Stomach (tissue), 9 donors: ENCODE measurements around the gene ITCH. TPM values are rescaled to one million over a fixed set of nuclear protein-coding genes. Genes with fewer than 3 reads are reported as not detected.
A peak's percentile ranks its signal among the peaks of the same experiment; 100 is the strongest.
"Not testable (repeated sequence)": the region's sequence is repeated elsewhere in the genome, so short reads cannot be mapped to it uniquely, and the experiment has no call there.

Source experiments
- DNase-seq, 2 donors: peaks; one replicate each; pipeline versions ENCODE4 v3.0.0 to v3.0.0-alpha.2; 2013 to 2019
- H3K27ac ChIP-seq, 5 donors: fragments of 200-600 bp in 4 of 5; sonication (generic) in 4 of 5; one replicate each; pipeline ENCODE4 v1.5.1; 2013 to 2019; ENCODE audit warnings: mild to moderate bottlenecking in 1 of 5, moderate library complexity in 1 of 5
- H3K27me3 ChIP-seq, 3 donors: fragments of 200-600 bp; sonication (generic); one replicate each; pipeline ENCODE4 v1.5.1; 2017 to 2019; ENCODE audit warnings: mixed run types in 1 of 3
- H3K36me3 ChIP-seq, 4 donors: fragments of 200-600 bp; sonication (generic); 1 replicate in 3 of 4; 2 replicates in 1 of 4; pipeline ENCODE4 v1.5.1; 2016 to 2019
- H3K4me1 ChIP-seq, 4 donors: fragments of 200-600 bp; sonication (generic); one replicate each; pipeline ENCODE4 v1.5.1; 2016 to 2019
- H3K4me3 ChIP-seq, 4 donors: fragments of 200-600 bp; sonication (generic) in 3 of 4; one replicate each; pipeline ENCODE4 v1.5.1; 2016 to 2019; ENCODE audit warnings: mild to moderate bottlenecking in 1 of 4
- H3K9me3 ChIP-seq, 4 donors: fragments of 200-600 bp; sonication (generic); one replicate each; pipeline ENCODE4 v1.5.1; 2016 to 2019
- CTCF ChIP-seq, 7 experiments: fragments of 450-650 bp in 4 of 7; fragments of 200-600 bp in 3 of 7; sonication (generic) in 3 of 7; IDR thresholded peaks; one replicate each; pipeline ENCODE4 v1.5.1; 2016 to 2019; ENCODE audit warnings: antibody characterized with exemption in 7 of 7, control low read depth in 2 of 7, mild to moderate bottlenecking in 1 of 7
- EP300 ChIP-seq: sonication (generic); formaldehyde crosslinking; IDR thresholded peaks from one replicate; pipeline ENCODE4 v1.6.1; 2017; ENCODE audit warnings: antibody characterized with exemption
- POLR2A ChIP-seq, 4 donors: fragments of 450-650 bp; IDR thresholded peaks; one replicate each; pipeline ENCODE4 v1.6.1; 2016; ENCODE audit warnings: antibody characterized with exemption in 4 of 4, control low read depth in 2 of 4, mild to moderate bottlenecking in 1 of 4, moderate library complexity in 1 of 4
- POLR2AphosphoS5 ChIP-seq, 3 donors: sonication (generic); formaldehyde crosslinking; IDR thresholded peaks; one replicate each; pipeline ENCODE4 v1.6.1; 2016; ENCODE audit warnings: antibody characterized with exemption in 3 of 3
- WGBS, 5 donors: extraction: QIAGEN DNeasy Blood & Tissue Kit in 3 of 5; methylation state at CpG; one replicate each; pipeline versions ENCODE4 v1.1.5 to v1.1.7; 2013 to 2018; 5-methylcytosine and 5-hydroxymethylcytosine counted together
- intact Hi-C: fragments of 100-400 bp; cut with DNase I; formaldehyde crosslinking; loops from one replicate; pipeline ENCODE4 v1.15.1; 2023; ENCODE audit warnings: low total_unique reads
- polyA plus RNA-seq, 3 donors: library from polyadenylated mRNA; stranded (reverse); fragments of 200-250 nt; gene quantifications; one replicate each; pipeline ENCODE4 v1.2.3, GENCODE V29; 2013
- total RNA-seq, 5 donors: library from RNA; depleted of rRNA; stranded (reverse); fragments of >200 nt; gene quantifications; one replicate each; pipeline versions ENCODE4 v1.1.0 to v1.2.3, GENCODE V29; 2014 to 2016
- donor health status: healthy with polysubstance abuse.
- donor health status: Bipolar disorder and iron deficiency.
- donor health status: healthy.

ITCH gene
- total and polyA plus RNA-seq, 8 donors, result 7.2 to 138 (median 35.6) TPM

GRCh38 chr20:34318609-34319443 lies 44.2 kb upstream of the ITCH start:
- H3K4me1 ChIP-seq, result peaks cover 9 to 25% (median 16%) of the 10 kb centered on the region in 4 donors
- H3K36me3 ChIP-seq, result no peaks in the 10 kb centered on the region
- H3K27ac ChIP-seq, result peak overlapping the region in 1 of 5 donors; percentile 9
- H3K27me3 ChIP-seq, result no peaks in the 10 kb centered on the region
- DNase-seq, result no peak
- no peak overlapping the region for H3K4me3 ChIP-seq
- TF ChIP-seq POLR2A (IDR thresholded peaks at IDR 0.05) (no peak), EP300 (no peak), POLR2AphosphoS5 (IDR thresholded peaks at IDR 0.05) (no peak), CTCF (IDR thresholded peaks at IDR 0.05) (no peak)
- H3K9me3 ChIP-seq, result no peaks in the 10 kb centered on the region
- intact Hi-C loops, result no loop called here
- WGBS, 5 donors, result 43 to 69% (median 49%) methylated on average over 4 of the region's 4 CpGs

DNA sequence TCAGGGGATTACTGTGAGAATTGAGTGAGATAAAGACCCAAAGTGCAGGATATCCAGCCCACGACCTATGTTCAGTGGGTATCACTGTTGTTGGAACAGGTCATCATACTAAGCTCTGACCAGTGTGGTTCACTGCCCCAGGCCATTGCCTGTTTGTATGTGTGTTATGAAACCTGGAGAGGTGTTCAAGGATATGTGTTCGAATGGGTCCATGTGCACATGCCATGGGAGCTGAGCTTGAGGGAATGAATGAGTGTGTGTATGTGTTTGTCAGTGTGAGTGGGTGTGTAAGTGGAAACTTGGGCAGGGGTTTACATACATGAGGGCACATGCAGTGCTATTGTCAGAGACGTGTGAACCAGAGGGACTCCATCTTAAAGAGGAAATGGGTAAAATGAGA lies 42.2 kb upstream of the ITCH start:
- TF ChIP-seq POLR2A (IDR thresholded peaks at IDR 0.05), result no peak
- TF ChIP-seq EP300, result no peak
- no peak for TF ChIP-seq POLR2AphosphoS5 (IDR thresholded peaks at IDR 0.05)
- TF ChIP-seq CTCF (IDR thresholded peaks at IDR 0.05), result no peak
- 62 to 83% (median 76%) methylated on average over 3 of the region's 3 CpGs for WGBS, 5 donors
- no peak for DNase-seq
- no peaks in the 10 kb centered on the region for H3K27me3 ChIP-seq
- H3K9me3 ChIP-seq, result no peaks in the 10 kb centered on the region
- no peak overlapping the region for H3K4me3 ChIP-seq
- H3K4me1 ChIP-seq, result peaks cover 9 to 25% (median 16%) of the 10 kb centered on the region in 4 donors
- no peak overlapping the region for H3K27ac ChIP-seq
- no peaks in the 10 kb centered on the region for H3K36me3 ChIP-seq
- intact Hi-C loops, result no loop called here

GRCh38 chr20:34322267-34323105 lies 40.6 kb upstream of the ITCH start:
- Histone ChIP-seq H3K27me3 (no peaks in the 10 kb centered on the region), H3K36me3 (no peaks in the 10 kb centered on the region), H3K27ac (peak overlapping the region in 1 of 5 donors; percentile 3), H3K9me3 (no peaks in the 10 kb centered on the region), H3K4me1 (peaks cover 9 to 25% (median 16%) of the 10 kb centered on the region in 4 donors), H3K4me3 (no peak overlapping the region)
- intact Hi-C loops, result no loop called here
- TF ChIP-seq EP300, result no peak
- TF ChIP-seq POLR2A (IDR thresholded peaks at IDR 0.05), result no peak
- TF ChIP-seq CTCF (IDR thresholded peaks at IDR 0.05), result no peak
- no peak for TF ChIP-seq POLR2AphosphoS5 (IDR thresholded peaks at IDR 0.05)
- no peak for DNase-seq
- 28 to 47% (median 38%) methylated on average over 9 of the region's 9 CpGs for WGBS, 5 donors

GRCh38 chr20:34324541-34324940 lies 38.5 kb upstream of the ITCH start:
- Histone ChIP-seq H3K9me3 (no peaks in the 10 kb centered on the region), H3K36me3 (no peaks in the 10 kb centered on the region), H3K4me3 (no peak overlapping the region), H3K27me3 (no peaks in the 10 kb centered on the region), H3K4me1 (peaks cover 9 to 15% (median 13%) of the 10 kb centered on the region in 4 donors), H3K27ac (no peak overlapping the region)
- intact Hi-C loops, result no loop called here
- no peak for TF ChIP-seq EP300
- TF ChIP-seq CTCF (IDR thresholded peaks at IDR 0.05), result no peak
- no peak for TF ChIP-seq POLR2AphosphoS5 (IDR thresholded peaks at IDR 0.05)
- no peak for TF ChIP-seq POLR2A (IDR thresholded peaks at IDR 0.05)
- WGBS, 5 donors, result 15 to 35% (median 28%) methylated on average over 2 of the region's 2 CpGs
- no peak for DNase-seq

DNA sequence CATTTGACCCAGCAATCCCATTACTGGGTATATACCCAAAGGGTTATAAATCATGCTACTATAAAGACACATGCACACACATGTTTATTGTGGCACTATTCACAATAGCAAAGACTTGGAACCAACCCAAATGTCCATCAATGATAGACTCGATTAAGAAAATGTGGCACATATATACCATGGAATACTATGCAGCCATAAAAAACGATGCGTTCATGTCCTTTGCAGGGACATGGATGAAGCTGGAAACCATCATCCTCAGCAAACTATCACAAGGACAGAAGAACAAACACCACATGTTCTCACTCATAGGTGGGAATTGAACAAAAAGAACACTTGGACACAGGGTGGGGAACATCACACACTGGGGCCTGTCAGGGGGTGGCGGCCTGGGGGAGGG lies 34.9 kb upstream of the ITCH start:
- H3K4me1 ChIP-seq, DNase-seq, H3K4me3 ChIP-seq, H3K9me3 ChIP-seq, H3K27ac ChIP-seq, H3K36me3 ChIP-seq, H3K27me3 ChIP-seq, intact Hi-C loops: not testable (repeated sequence)
- 91 to 96% (median 95%) methylated on average over 4 of the region's 4 CpGs for WGBS, 5 donors
